RPMI8226 (cell line): Measurements from ENCODE around the gene PIANP.

Experiments used
- DNase-seq: peaks from one replicate; pipeline ENCODE4 v3.0.0-alpha.2; 2015

Gene PIANP

DNA sequence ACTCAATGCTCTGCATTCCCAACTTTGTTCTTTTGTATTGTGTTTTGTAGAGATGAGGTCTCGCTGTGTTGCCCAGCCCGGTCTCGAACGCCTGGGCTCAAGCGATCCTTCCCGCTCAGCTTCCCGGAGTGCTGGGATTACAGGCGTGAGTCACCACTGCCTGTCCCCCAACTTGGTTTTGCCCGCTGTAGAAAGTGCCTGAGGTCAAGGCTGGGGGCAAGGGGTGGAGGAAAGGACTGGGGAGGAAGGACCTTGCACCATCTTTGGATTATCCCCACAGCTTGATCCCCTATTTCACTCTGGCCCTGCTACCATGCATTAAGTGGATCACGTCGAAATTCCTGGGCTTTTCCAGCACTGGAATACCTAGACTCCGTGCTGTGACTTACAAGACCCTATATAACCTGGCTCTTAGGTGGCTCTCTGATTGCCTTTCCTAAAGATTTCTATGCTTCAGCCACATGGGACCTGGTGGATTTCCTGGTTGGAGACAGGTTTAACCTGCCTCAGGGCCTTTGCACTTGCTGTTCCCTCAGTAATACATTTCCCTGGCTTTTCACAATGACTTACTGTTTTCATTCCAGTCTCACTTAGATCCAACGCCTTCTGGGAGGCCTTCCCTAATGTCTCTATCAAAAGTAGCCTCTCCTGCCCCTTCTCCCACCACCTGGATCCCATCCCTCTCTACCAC is 608 bp upstream of the PIANP start:
- DNase-seq = no peak

DNA sequence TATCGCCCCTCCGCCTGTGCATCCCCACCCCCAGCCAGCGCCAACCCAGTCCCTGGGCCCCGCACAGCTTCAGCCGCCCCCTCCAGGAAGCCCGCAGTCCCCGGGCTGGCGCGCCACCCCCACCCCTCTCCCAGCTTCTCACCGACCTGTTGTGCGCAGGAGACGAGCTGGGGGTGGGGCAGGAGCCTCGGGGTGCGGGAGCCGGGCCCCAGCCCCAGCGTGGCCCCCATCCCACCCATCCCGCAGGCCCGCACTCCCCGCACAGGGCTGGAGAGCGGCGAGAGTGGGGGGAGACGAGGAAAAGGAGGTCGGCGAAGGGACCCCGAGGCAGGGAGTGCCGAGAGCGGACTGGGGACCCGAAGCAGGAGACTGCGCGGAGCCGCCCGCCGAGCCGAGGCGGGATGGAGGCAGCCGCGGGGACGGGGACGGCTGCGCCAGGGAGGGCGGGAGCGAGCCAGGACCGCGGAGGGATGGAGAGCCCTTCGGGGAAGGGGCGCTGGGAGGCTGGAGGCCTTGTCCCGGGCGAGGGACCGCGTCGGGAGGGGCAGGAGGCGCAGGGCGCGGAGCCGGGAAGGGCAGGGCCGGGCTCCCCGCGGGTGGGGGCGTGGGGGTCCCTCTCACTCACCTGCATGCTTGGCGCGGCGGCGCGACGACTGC is 498 bp downstream of the PIANP start:
- no peak for DNase-seq

DNA sequence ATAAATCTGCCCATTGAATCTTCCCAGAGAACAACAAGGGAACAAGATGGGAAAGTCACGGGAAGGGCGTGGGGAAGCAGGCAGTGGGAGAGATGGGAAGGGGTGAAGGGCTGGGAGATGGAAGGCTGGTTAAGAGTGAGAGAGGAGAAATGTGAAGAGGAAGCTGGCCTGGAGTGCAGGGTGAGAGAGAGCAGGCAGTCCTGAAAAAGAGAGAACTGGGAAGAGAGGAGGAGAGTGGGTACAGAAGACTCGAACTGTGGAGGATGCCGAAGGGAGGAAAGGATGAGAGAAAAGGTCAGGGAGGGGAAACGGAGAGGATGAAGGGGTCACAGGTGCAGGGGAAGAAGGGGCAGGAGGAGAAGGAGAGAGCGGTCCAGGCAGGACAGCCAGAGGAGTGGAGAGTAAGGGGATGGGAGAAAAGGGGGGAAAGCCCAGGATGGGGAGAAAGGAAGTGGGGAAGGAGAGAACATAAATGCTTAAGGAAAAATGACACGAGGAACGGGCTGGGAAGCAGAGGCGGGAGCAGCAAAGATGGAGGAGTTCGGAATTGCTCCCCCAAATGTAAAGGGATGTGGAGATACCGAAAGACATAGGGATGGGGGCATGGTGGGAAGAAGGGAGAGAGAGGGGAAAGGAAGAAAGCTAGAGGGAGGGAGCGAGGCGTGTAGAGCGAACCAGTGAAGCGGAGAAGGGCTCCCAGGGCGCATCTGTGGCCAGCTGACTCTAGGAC is 1.2 kb downstream of the PIANP start:
- DNase-seq = no peak

DNA sequence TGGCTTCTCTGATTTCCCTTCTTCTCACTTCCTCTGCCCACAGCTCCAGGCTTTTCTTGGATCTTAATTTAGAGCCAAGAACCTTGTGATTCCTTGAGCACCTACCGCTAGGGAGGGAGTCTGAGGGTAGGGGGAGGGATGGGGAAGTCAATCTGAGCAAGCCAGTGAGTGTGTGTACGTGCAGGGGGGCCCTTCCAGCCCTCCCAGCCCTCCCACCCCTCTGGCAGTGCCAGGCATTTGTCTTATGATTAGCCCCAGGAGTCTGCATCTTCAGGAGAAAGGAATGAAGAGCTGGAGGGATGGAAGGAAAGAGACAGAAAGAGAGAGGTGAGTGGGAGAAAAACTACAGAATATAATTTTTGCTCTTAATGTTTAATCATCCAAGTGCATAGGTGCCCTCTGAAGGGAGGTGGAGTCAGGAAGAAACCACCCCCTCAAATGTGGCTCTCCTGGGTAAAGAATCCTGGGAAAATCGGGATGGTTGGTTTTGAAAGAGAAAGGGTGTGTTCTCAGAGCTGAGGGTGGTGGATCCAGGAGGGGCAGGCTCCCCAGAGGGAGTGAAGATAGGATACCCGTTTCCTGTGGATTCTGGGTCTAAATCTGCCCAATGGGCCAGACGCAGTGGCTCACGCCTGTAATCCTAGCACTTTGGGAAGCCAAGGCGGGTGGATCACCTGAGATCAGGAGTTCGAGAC is 2.1 kb downstream of the PIANP start:
- DNase-seq = no peak

DNA sequence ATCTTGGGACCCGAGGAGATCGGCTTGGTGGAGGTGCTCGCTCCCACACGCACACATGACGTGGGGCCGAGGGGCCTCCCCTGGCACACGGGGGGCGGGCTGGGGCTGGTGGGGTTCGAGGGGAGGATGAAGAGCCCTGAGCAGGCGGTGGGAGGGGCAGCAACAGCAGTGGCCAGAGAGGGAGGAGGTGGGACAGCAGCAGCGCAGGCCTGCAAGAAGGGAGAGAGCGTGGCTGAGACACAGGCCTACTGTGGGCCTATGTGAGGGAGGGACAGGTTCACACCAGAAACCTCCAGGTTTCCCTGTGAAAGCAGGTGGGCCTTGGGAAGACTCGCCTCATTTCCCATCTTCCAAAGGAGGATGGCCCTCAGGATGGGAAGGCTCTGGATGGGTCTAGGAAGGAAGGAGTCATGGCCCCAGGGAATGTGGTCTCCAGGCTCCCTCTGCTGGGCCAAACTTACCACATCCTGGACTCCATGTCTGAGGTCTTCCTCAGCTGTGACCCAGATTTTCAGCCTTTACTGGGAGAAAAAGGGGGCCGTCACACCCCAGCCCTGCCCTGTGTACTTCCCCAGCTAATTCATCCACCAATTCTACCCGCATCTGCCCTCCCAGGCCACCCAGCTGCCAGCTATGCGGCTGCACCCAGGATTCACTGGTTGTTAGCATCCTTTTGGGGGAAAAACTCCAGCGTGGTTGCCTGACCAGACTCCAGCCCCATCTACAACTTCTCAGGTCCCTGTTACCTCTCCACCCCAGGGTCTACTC is 2.8 kb downstream of the PIANP start:
- DNase-seq = peak; percentile 31

DNA sequence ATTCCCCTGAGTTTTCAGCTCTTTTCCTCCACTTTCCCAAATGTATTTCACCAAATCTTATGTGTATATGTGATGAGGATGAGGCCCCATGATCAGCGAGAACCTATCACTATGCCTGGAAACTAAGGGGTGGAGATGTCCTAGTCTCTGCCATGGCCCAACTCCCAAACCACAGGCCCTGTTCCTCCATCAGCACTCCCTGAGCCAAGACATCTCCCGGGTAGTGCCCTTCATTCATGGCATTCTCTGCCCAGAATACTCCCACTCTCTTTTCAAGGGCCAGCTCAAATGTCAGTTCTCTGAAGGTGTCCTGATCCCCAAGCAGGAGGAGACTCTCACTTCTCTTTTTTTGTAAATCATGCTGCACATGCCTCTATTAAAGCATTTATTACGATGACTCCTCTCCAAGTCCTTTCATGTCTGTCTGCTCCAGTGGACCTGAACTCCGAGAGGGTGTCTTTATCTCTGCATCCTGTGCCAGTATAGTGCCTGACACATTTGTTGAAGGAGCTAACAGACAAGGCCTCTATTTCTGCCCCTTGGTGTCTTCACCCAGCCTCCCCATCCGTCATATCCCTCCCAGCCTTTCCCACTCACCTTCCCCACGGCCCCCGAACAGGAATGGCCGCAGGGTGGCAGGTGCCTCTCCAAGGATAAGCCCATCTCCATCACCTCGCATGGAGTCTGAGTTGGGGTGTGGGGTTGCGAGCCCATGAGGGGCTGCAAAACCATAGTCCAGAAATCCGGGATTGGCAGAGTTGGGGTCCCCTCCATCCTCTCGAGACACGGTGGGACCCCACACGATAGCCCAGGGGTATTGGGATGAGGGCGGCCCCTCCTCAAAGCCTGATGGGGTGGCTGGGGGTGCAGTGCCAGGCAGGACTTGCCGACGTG is 3.7 kb downstream of the PIANP start:
- DNase-seq = peak; percentile 50

DNA sequence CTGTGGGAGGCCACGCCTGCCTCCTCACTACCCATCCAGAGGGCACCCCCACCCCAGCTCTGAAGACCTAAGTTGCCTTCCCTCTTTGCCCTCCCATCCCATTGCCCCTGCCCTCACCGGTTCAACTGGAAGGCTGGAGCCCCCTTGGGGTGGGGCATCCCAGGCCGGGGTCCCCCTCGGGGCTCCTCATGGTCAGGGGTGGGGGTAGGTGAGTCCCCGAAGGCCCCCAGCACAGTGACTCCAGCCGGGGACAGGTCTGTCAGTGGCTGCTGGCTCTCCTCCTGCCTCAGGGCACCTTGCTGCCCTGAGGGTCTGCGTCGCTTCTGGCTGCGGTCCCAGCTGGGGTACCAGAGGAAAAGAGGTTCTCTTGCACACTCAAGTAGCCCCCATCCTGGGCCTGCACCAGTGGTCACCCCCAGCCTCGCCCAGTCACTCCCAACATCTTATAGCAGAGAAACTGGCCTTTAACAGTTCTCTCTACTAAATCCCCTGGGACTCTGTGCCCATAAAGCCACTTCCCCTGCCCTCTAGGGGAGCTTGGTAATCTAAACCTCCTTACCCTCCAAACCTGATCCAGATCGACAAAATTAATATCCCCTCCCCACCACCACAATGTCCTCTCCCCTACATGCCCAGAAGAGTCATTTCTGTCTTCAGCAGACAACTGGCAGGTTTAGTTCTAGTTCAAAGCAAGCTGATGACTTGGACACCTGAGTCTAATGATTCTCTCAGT is 5.1 kb downstream of the PIANP start:
- no peak for DNase-seq

DNA sequence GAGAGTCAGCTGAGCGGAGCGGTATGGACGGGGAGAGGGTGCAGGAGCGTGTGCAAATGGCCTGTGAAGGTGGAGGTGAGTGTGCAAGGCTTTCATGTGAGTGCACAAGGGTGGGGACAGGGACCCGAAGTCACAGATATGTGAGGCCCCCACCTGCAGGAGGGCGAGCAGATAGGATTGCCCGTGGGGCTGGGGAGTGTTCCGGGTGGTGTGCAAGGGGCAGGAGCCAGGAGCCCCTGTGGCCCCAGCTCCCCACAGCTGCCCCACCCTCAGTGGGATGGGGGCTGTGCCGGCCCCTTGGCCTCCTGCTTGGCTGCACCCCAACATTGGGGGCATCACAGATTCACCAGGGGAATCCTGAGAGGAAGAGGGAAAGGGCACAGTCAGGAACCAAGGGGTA is 5.9 kb downstream of the PIANP start:
- no peak for DNase-seq

DNA sequence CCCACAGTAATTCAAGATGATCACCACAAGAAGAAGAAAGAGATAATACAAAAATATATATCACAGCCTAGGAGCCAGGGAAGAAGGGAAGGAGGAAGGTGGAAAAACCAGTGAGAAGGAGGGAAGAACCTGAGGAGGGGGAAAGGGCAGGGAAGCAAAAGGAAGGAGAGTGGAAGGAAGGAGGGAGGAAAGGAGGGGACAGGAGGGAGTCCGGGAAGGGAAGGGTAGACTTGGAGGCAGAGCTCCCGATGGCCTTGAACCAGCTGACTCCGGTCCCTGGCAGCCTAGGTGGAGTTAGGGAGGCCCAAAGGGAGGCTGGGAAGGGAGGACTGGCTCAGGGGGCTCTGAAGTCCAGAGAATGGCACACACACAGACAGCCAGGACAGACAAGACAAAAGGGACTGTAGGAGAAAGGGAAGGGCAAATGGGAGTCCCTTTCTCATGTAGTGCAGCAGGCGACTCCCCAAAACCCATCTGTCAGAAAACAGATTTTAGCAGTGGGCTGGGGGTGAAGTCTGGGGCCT is 6.7 kb downstream of the PIANP start:
- DNase-seq = no peak

DNA sequence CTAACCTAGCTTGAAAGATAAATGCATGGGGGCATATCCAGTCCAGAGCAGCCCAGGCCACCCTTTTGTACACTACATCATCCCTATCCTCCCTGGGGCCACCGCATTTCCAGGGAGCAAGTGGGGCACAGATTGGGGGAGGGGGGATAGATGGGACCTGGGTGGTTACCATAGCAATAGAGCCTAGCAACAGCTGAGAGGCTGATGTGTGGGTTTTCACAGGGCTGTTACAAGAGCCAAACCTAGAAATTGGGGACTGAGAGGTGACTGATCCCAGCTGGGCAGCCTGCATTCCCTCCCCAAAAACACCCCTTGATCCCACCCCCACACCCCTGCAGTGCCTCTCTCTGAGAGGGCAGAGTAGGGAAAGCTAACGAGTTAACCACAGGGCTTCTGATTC is 7.7 kb downstream of the PIANP start:
- no peak for DNase-seq

DNA sequence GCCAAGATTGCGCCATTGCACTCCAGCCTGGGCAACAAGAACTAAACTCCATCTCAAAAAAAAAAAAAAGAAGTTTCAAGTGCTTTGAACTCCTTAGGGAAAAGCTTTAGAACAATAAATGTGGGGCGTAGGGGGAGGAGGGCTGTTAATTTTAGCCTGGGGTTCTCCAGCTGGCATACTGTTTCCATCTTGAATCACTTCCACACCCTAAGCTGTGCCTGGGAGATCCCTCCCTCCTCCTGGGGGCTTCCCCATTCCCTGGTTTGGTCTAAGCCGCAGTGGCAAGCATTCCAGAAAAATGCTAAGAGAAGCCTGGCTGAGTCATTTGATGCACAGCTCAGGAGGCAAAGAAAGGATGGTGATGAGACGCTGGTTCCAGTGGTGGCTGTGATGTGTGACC is 9.1 kb downstream of the PIANP start:
- no peak for DNase-seq

DNA sequence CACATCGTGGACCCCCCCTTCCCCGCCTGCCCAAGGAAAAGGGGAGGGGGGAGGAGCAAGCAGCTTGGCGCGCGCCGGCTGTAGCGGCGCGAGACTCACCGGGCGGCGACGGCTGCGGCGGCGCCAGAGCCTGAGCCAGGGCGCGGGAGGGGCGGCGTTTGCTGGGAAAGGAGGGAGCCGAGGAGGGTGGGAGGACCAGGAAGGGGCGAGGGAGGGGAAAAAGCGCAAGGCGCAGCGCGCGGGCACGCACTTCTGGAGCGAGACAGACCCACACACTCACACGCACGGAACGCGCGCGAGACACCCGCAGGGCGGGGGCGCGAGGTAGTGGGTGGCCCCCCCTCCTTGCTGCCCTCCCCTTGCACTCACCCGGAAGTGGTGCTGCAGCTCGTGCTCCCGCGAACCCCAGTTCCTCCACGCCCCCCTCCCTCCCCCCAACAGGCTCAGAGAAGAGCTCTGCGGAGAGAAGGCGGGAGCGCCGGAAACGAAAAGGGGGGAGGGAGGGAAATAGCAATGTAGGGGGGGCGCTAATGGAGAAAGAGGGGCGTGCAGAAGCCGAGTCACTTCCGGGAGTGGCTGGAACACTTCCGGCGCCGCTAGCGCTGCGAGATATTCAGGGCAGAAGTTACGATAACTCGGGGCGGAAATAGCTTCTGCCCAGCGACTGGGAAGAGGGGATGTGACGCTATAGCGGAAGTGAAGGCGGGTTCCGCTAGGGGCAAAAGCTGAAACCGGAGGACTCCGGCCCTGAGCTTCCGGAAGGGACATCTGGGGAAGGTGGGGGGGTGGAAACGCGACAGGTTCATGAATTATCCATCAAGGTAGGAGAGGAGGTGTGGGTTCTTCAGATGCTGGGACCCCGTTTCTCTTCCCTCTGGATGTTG is 11.4 kb downstream of the PIANP start, which contains the start of gene ZNF384:
Gene ZNF384 (minus strand): TSS at position 377 of the 884 bp plus-strand sequence. CDS start 9,855 bp downstream, outside the sequence.
- DNase-seq = peak; percentile 99

DNA sequence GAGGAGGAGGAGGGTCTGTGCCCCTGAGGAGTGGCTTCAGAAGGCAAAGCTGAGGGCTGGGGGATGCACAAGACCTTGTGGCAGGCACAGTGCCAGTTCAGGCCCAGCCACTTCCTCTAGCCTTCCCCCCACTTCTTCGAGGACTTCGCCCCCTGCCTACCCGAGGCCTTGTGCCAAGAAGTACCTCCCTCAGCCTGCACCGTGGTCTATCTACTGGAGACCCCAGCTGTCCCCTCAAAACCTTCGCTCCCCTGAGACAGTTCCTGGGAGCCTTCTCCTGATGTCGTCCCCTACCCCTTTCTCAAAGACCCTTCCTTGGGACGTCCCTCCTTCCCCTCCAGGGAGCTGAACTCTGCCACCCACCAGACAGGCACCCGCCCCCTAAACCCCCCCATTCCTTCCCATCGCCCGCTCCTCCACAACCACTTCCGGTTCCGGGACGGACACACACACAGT is 12.0 kb downstream of the PIANP start:
- DNase-seq = peak; percentile 49

DNA sequence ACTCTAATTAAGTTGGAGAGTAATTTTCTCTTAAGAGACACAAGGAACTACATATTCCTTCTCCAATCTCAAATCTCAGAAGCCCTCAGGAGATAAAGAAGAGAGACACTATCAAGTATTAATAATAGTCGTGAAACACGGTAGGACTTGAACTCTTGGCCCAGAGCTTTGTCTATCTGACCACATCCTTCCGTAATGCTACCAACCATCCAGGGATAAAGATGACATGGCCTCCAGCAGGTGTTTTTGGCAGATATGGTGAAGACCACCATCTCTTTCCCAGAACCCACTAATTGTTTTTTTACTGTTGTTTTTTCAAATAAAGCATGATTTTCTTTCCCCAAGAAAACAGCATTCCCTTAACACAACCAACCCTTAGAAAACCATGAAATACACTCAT is 14.8 kb downstream of the PIANP start:
- DNase-seq = no peak

DNA sequence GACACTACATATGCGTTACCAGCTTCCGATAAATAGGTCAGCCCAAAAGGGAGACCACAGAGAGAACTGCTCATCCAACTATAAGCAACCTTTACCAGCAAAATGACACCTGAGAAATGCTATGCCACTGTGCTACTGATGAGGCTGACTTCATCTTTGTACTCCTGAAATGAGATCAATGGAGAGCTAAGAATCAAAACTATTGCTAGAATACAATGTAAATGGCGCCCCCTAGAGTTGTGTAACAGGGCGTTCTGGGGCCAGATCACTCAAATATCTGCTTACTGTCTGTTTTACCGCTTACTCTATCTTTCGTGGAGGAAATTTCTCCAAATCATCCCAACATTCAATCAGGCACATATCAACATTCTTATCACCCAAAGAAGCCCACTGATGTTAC is 16.0 kb downstream of the PIANP start:
- peak; percentile 63 for DNase-seq

DNA sequence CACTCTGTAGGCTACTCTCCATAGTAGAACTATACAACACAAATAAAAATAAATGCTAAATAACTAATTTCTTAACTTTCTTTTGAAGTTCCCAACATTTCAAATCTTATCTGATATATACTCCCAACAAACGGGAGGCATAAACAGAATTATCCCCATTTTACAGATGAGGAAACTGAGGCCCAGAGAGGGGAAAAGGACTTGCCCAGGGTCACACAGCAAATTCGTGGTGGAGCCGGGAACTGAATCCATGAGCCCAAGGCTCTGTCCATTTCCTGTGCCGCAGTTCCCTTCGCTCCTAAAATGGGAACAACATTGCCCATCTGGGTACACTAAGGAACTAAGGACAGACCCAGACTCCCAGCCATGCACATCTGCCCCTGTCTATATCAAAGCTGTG is 23.7 kb downstream of the PIANP start:
- DNase-seq = no peak

DNA sequence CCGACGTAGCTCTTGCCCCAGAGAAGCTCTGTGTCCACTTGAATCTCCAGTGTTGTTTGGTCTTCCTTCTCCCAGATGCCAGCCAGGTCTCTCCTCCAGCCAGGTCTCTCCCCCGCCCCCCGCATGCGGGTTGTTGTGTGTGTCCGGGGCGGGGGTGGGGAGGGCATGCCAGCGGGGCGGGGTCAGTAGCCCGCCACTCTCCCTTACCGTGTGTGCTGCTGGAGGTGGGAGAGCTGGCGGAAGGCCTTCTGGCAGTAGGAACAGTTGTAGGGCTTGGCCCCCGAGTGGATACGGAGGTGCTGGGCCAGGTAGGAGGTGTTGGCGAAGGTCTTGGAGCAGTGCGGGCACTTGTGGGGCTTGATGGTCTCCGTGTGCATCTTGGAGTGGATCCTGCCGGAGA is 28.5 kb downstream of the PIANP start:
- no peak for DNase-seq

DNA sequence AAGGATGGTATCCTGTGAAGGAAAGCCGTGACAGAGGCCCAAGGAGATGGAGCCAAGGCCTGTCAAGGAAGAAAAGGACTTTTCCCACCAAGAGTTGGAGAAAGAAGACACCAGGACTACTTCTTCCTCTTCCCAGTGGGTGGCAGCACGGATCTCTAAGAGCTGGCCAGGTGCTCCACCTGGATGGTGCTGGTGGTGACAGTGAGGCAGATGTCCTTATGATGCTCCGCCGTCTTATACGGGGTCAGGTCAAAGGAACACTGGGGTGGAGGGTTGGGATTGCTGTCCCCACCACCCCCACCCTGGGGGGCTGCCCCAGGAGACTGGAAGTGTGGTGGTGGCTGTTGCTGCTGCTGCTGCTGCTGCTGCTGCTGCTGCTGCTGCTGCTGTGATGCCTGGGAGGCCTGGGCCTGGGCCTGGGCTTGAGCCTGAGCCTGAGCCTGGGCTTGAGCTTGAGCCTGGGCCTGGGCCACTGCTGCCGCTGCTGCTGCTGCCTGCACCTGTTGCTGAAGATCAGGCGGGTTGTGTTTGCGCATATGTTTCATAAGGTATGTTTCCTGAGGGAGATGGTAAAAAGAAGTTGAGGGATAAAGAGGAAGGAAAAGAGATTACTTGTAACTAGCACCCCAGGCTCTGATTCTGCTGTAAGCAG is 32.9 kb downstream of the PIANP start:
- peak; percentile 31 for DNase-seq

DNA sequence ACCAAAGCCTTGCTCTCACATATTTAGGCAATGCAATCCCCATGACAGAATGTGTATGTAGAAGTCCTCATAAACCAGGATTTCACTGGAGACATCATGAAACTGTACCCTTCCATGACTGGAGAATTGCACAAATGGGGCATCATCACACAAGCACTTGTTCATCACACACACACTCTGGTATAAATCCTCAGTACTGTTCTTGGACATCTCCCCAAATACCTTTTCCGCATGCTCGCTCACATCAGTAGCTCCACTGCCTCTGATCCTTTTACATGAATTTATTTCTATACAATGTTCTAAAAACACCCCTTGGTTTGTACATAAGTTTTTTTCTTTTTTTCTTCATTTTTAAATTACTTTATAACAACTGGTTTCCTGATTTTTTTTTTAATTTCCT is 34.4 kb downstream of the PIANP start:
- DNase-seq = no peak
